Effector memory CD8-positive, alpha-beta T cell (primary cell): ENCODE measurements around the gene BPHL.
"Not testable (repeated sequence)": the region's sequence is repeated elsewhere in the genome, so short reads cannot be mapped to it uniquely, and the experiment has no call there.

Experiments
- ATAC-seq: fragments of 150-1000 bp; cut with Tn5 transposase; replicated peaks from 2 replicates; pipeline ENCODE4 v1.10.0; 2021; ENCODE audit warnings: mild to moderate bottlenecking, moderate library complexity
- DNase-seq, 3 experiments: peaks; one replicate each; pipeline ENCODE4 v3.0.0; 2021
- H3K27ac Mint-ChIP-seq, 2 donors: one replicate each; pipeline ENCODE4 v1.8.0; 2022; ENCODE audit warnings: mild to moderate bottlenecking in 2 of 2, mixed read lengths in 2 of 2, moderate library complexity in 2 of 2
- H3K27me3 Mint-ChIP-seq, 2 donors: one replicate each; pipeline ENCODE4 v1.8.0; 2022; ENCODE audit warnings: mixed read lengths in 2 of 2
- H3K36me3 Mint-ChIP-seq: one replicate; pipeline ENCODE4 v1.8.0; 2022; ENCODE audit warnings: mild to moderate bottlenecking, moderate library complexity, mixed read lengths; ENCODE audit not compliant: insufficient read depth
- H3K4me1 Mint-ChIP-seq, 2 donors: one replicate each; pipeline ENCODE4 v1.8.0; 2022; ENCODE audit warnings: low read depth in 2 of 2, mixed read lengths in 2 of 2
- H3K4me3 Mint-ChIP-seq, 2 donors: one replicate each; pipeline ENCODE4 v1.8.0; 2022; ENCODE audit warnings: mild to moderate bottlenecking in 2 of 2, mixed read lengths in 2 of 2, moderate library complexity in 2 of 2
- H3K9me3 Mint-ChIP-seq, 2 donors: one replicate each; pipeline ENCODE4 v1.8.0; 2022; ENCODE audit warnings: mixed read lengths in 2 of 2

The BPHL gene

GRCh38 chr6:3168046-3168445, 49.5 kb downstream of the BPHL start:
- H3K36me3 Mint-ChIP-seq, H3K27me3 Mint-ChIP-seq, DNase-seq, H3K4me1 Mint-ChIP-seq, H3K27ac Mint-ChIP-seq, ATAC-seq, H3K9me3 Mint-ChIP-seq, H3K4me3 Mint-ChIP-seq: not testable (repeated sequence)

GRCh38 chr6:3170676-3171075, 52.2 kb downstream of the BPHL start:
- H3K9me3 Mint-ChIP-seq, ATAC-seq, DNase-seq, H3K4me1 Mint-ChIP-seq, H3K4me3 Mint-ChIP-seq, H3K36me3 Mint-ChIP-seq, H3K27ac Mint-ChIP-seq: not testable (repeated sequence)
- peaks cover 2 to 12% of the 10 kb centered on the region in 2 donors for H3K27me3 Mint-ChIP-seq

- not testable (repeated sequence) for H3K36me3 Mint-ChIP-seq, H3K4me1 Mint-ChIP-seq, H3K4me3 Mint-ChIP-seq, DNase-seq, H3K27ac Mint-ChIP-seq, ATAC-seq, H3K9me3 Mint-ChIP-seq
- peaks cover 7 to 19% of the 10 kb centered on the region in 2 donors for H3K27me3 Mint-ChIP-seq
Observed at GRCh38 chr6:3171313-3172175, 53.0 kb downstream of the BPHL start.

GRCh38 chr6:3172789-3173188, 54.3 kb downstream of the BPHL start:
- H3K4me3 Mint-ChIP-seq, DNase-seq, ATAC-seq, H3K36me3 Mint-ChIP-seq, H3K27ac Mint-ChIP-seq, H3K9me3 Mint-ChIP-seq, H3K4me1 Mint-ChIP-seq: not testable (repeated sequence)
- H3K27me3 Mint-ChIP-seq: peaks cover 7 to 19% of the 10 kb centered on the region in 2 donors

GRCh38 chr6:3173636-3174089, 55.2 kb downstream of the BPHL start:
- not testable (repeated sequence) for H3K27ac Mint-ChIP-seq, H3K4me3 Mint-ChIP-seq
- H3K27me3 Mint-ChIP-seq: peaks cover 12 to 24% of the 10 kb centered on the region in 2 donors

GRCh38 chr6:3175715-3176402, 57.3 kb downstream of the BPHL start:
- DNase-seq (no peak), ATAC-seq (no peak)
- peaks cover 28 to 29% of the 10 kb centered on the region in 2 donors for H3K27me3 Mint-ChIP-seq
- no peaks in the 10 kb centered on the region for H3K9me3 Mint-ChIP-seq
- no peak overlapping the region for H3K4me3 Mint-ChIP-seq
- H3K4me1 Mint-ChIP-seq: no peaks in the 10 kb centered on the region
- H3K27ac Mint-ChIP-seq: no peak overlapping the region
- no peaks in the 10 kb centered on the region for H3K36me3 Mint-ChIP-seq

More at GRCh38 chr6:3173636-3174089, 55.2 kb downstream of the BPHL start:
- ATAC-seq, DNase-seq, H3K36me3 Mint-ChIP-seq, H3K4me1 Mint-ChIP-seq, H3K9me3 Mint-ChIP-seq: not testable (repeated sequence)

- ATAC-seq: peak; percentile 42
- Mint-ChIP-seq H3K27me3 (peaks cover 29 to 33% of the 10 kb centered on the region in 2 donors), H3K4me1 (no peaks in the 10 kb centered on the region)
Observed at GRCh38 chr6:3176562-3177355, 58.2 kb downstream of the BPHL start.

GRCh38 chr6:3178666-3179065, 60.2 kb downstream of the BPHL start:
- H3K4me1 Mint-ChIP-seq, DNase-seq, H3K9me3 Mint-ChIP-seq, H3K36me3 Mint-ChIP-seq, H3K4me3 Mint-ChIP-seq, ATAC-seq, H3K27ac Mint-ChIP-seq: not testable (repeated sequence)
- H3K27me3 Mint-ChIP-seq: peaks cover 17 to 42% of the 10 kb centered on the region in 2 donors

More at GRCh38 chr6:3176562-3177355, 58.2 kb downstream of the BPHL start:
- Mint-ChIP-seq H3K9me3 (no peaks in the 10 kb centered on the region), H3K4me3 (no peak overlapping the region), H3K27ac (no peak overlapping the region), H3K36me3 (no peaks in the 10 kb centered on the region)
- DNase-seq: no peak

GRCh38 chr6:3179945-3180344, 61.4 kb downstream of the BPHL start:
- H3K9me3 Mint-ChIP-seq, H3K36me3 Mint-ChIP-seq, H3K27ac Mint-ChIP-seq, H3K4me1 Mint-ChIP-seq, ATAC-seq, DNase-seq: not testable (repeated sequence)
- H3K4me3 Mint-ChIP-seq: peak overlapping the region; percentile 54 to 73
- H3K27me3 Mint-ChIP-seq: peaks cover 24 to 55% of the 10 kb centered on the region in 2 donors

- Mint-ChIP-seq H3K4me3 (no peak overlapping the region), H3K27me3 (peaks cover 28 to 60% of the 10 kb centered on the region in 2 donors), H3K4me1 (no peaks in the 10 kb centered on the region), H3K9me3 (no peaks in the 10 kb centered on the region), H3K27ac (no peak overlapping the region), H3K36me3 (no peaks in the 10 kb centered on the region)
- no peak for DNase-seq
- ATAC-seq: no peak
Observed at GRCh38 chr6:3181105-3181504, 62.6 kb downstream of the BPHL start.

GRCh38 chr6:3183066-3183465, 64.6 kb downstream of the BPHL start:
- no peak overlapping the region for H3K4me3 Mint-ChIP-seq
- peaks cover 33 to 78% of the 10 kb centered on the region in 2 donors for H3K27me3 Mint-ChIP-seq
- ATAC-seq: no peak
- no peak overlapping the region for H3K27ac Mint-ChIP-seq
- H3K36me3 Mint-ChIP-seq: no peaks in the 10 kb centered on the region
- DNase-seq: no peak
- no peaks in the 10 kb centered on the region for H3K4me1 Mint-ChIP-seq
- no peaks in the 10 kb centered on the region for H3K9me3 Mint-ChIP-seq

- no peak for DNase-seq
- H3K4me3 Mint-ChIP-seq: no peak overlapping the region
- H3K36me3 Mint-ChIP-seq: no peaks in the 10 kb centered on the region
- ATAC-seq: no peak
- H3K27me3 Mint-ChIP-seq: peaks cover 31 to 79% of the 10 kb centered on the region in 2 donors
- H3K4me1 Mint-ChIP-seq: no peaks in the 10 kb centered on the region
- H3K9me3 Mint-ChIP-seq: no peaks in the 10 kb centered on the region
- H3K27ac Mint-ChIP-seq: no peak overlapping the region
Observed at GRCh38 chr6:3186974-3187382, 68.5 kb downstream of the BPHL start.

GRCh38 chr6:3188262-3188661, 69.8 kb downstream of the BPHL start:
- H3K36me3 Mint-ChIP-seq: no peaks in the 10 kb centered on the region
- peak overlapping the region in 1 of 2 donors; percentile 14 for H3K27ac Mint-ChIP-seq
- no peak for ATAC-seq
- H3K9me3 Mint-ChIP-seq: no peaks in the 10 kb centered on the region
- H3K4me3 Mint-ChIP-seq: no peak overlapping the region
- peaks cover 32 to 74% of the 10 kb centered on the region in 2 donors for H3K27me3 Mint-ChIP-seq
- H3K4me1 Mint-ChIP-seq: no peaks in the 10 kb centered on the region
- no peak for DNase-seq
